T-helper 22 cell (primary cell): ENCODE measurements around the gene SFPQ.
"Not testable (repeated sequence)": the region's sequence is repeated elsewhere in the genome, so short reads cannot be mapped to it uniquely, and the experiment has no call there.

Experiments used
- DNase-seq: peaks from one replicate; pipeline ENCODE4 v3.0.0-alpha.2; 2020; ENCODE audit warnings: low read depth

The SFPQ gene

DNA sequence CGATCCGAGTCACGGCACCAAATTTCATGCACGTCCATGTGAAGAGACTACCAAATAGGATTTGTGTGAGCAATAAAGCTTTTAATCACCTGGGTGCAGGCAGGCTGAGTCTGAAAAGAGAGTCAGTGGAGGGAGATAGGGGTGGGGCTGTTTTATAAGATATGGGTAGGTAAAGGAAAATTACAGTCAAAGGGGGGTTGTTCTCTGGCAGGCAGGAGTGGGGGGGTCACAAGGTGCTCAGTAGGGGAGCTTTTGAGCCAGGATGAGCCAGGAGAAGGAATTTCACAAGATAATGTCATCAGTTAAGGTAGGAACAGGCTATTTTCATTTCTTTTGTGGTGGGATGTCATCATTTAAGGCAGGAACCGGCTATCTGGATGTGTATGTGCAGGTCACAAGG lies 55.4 kb downstream of the SFPQ start:
- DNase-seq: not testable (repeated sequence)

DNA sequence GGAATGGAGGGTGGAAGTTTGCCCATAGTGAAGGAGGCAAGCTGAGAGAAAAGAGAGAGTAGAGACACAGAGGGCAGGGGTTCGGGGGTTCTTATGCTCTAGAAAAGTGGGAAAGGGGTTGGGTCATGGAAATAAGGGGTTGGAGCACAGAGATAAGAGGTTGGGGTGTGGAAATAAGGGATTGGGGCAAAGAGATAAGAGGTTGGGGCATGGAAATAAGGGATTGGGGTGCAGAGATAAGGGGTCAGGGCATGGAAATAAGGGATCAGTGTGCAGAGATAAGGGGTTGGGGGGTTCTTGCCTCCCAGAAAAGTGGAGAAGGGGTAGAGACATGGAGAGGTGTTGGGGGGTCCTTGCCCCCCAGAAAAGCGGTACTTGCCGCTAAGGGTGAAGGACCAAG lies 56.2 kb downstream of the SFPQ start:
- no peak for DNase-seq
